Right cardiac atrium (tissue), 5 donors: Measurements from ENCODE around the gene TRIM2. TPM values are rescaled to one million over a fixed set of nuclear protein-coding genes. Genes with fewer than 3 reads are reported as not detected.

Experiments
- ATAC-seq, 2 donors: fragments of 200-7000 bp; cut with Tn5 transposase; one replicate each; pipeline versions ENCODE4 v1.8.0 to v1.9.1; 2020; ENCODE audit warnings: moderate library complexity in 2 of 2, mild to moderate bottlenecking in 1 of 2
- DNase-seq, 3 donors: peaks; one replicate each; pipeline ENCODE4 v3.0.0-alpha.2; 2020
- H3K27ac ChIP-seq: one replicate; pipeline ENCODE4 v1.5.1; 2013; ENCODE audit warnings: mild to moderate bottlenecking, low read length, control low read depth, moderate library complexity
- H3K27me3 ChIP-seq: one replicate; pipeline ENCODE4 v1.6.1; 2013; ENCODE audit not compliant: control insufficient read depth, insufficient read depth
- H3K4me1 ChIP-seq: one replicate; pipeline ENCODE4 v1.6.1; 2013; ENCODE audit warnings: low read length; ENCODE audit not compliant: control insufficient read depth, insufficient read depth
- H3K4me3 ChIP-seq: one replicate; pipeline ENCODE4 v1.5.1; 2013; ENCODE audit warnings: low read length, control low read depth
- H3K9me3 ChIP-seq: one replicate; pipeline ENCODE4 v1.6.1; 2013; ENCODE audit warnings: low read length; ENCODE audit not compliant: control insufficient read depth
- WGBS: extraction: QIAGEN DNeasy Blood & Tissue Kit; methylation state at CpG from one replicate; pipeline ENCODE4 v1.1.7; 2013; 5-methylcytosine and 5-hydroxymethylcytosine counted together
- intact Hi-C, 4 donors: fragments of 100-400 bp; cut with DNase I; formaldehyde crosslinking; loops; one replicate each; pipeline versions ENCODE4 v1.11.0 to v1.14.0; 2022 to 2023
- polyA plus RNA-seq: library from polyadenylated mRNA; stranded (reverse); fragments of 200-250 nt; gene quantifications from one replicate; pipeline ENCODE4 v1.2.3, GENCODE V29; 2013
- total RNA-seq, 4 donors: library from RNA; stranded (reverse); fragmentation: NEBNext Ultra II Directional; extraction: Animal tissue kit (Norgen Biotek cat#: 25700); gene quantifications; one replicate each; pipeline ENCODE4 v1.2.1, GENCODE V29; 2021
- donor health status: healthy with polysubstance abuse.
- donor health status: DM: no; HTN: yes; CAD: no.
- donor health status: DM: no; HTN: no; CAD: no.
- donor health status: DM: no; HTN: yes; CAD: no; lungs with severe emphysema.
- donor health status: DM: yes; HTN: yes; CAD: no.

The TRIM2 gene
- total and polyA plus RNA-seq, 5 donors: 7.6 to 45.3 (median 28.4) TPM

- intact Hi-C loops: loop anchor here in 1 of 4 donors (5.0 kb wide), 1 partner anchor 108 kb away; no protein-coding TSS in a partner anchor
- Histone ChIP-seq H3K9me3 (no peaks in the 10 kb centered on the region), H3K4me3 (no peak overlapping the region), H3K27me3 (no peaks in the 10 kb centered on the region), H3K27ac (no peak overlapping the region), H3K4me1 (peaks cover 4% of the 10 kb centered on the region)
- ATAC-seq (no peak), DNase-seq (no peak)
- 71% methylated on average over 5 of the region's 5 CpGs for WGBS
Measured at GRCh38 chr4:153209410-153209809, 5.2 kb downstream of the TRIM2 start.

GRCh38 chr4:153210727-153211126 lies 6.5 kb downstream of the TRIM2 start:
- ATAC-seq (no peak), DNase-seq (no peak)
- intact Hi-C loops: loop anchor here in 1 of 4 donors (10.0 kb wide), 1 partner anchor 104 kb away; no protein-coding TSS in a partner anchor
- Histone ChIP-seq H3K27me3 (no peaks in the 10 kb centered on the region), H3K27ac (no peak overlapping the region), H3K4me3 (no peak overlapping the region), H3K9me3 (no peaks in the 10 kb centered on the region), H3K4me1 (no peaks in the 10 kb centered on the region)
- 67% methylated on average over 1 of the region's 1 CpG for WGBS

GRCh38 chr4:153211986-153212728 lies 7.9 kb downstream of the TRIM2 start:
- ATAC-seq (no peak), DNase-seq (no peak)
- no peaks in the 10 kb centered on the region for H3K9me3 ChIP-seq
- intact Hi-C loops: loop anchor here in 1 of 4 donors (10.0 kb wide), 1 partner anchor 103 kb away; no protein-coding TSS in a partner anchor
- no peaks in the 10 kb centered on the region for H3K27me3 ChIP-seq
- WGBS: 74% methylated on average over 5 of the region's 5 CpGs
- H3K4me3 ChIP-seq: no peak overlapping the region
- no peak overlapping the region for H3K27ac ChIP-seq
- no peaks in the 10 kb centered on the region for H3K4me1 ChIP-seq

- ATAC-seq: peak; percentile 35 to 76
- Histone ChIP-seq H3K4me1 (no peaks in the 10 kb centered on the region), H3K4me3 (no peak overlapping the region), H3K27me3 (no peaks in the 10 kb centered on the region), H3K27ac (no peak overlapping the region), H3K9me3 (no peaks in the 10 kb centered on the region)
- DNase-seq: no peak
- intact Hi-C loops: loop anchor here in 1 of 4 donors (10.0 kb wide), 1 partner anchor 102 kb away; no protein-coding TSS in a partner anchor
- 80% methylated on average over 1 of the region's 1 CpG for WGBS
Measured at GRCh38 chr4:153212736-153213135, 8.5 kb downstream of the TRIM2 start.

- Histone ChIP-seq H3K27ac (no peak overlapping the region), H3K4me3 (no peak overlapping the region), H3K4me1 (no peaks in the 10 kb centered on the region), H3K27me3 (no peaks in the 10 kb centered on the region), H3K9me3 (no peaks in the 10 kb centered on the region)
- ATAC-seq: no peak
- no peak for DNase-seq
- intact Hi-C loops: loop anchor here in 1 of 4 donors (10.0 kb wide), 1 partner anchor 99 kb away; no protein-coding TSS in a partner anchor
Measured at GRCh38 chr4:153215921-153216320, 11.7 kb downstream of the TRIM2 start.

- 89% methylated on average over 4 of the region's 4 CpGs for WGBS
- Histone ChIP-seq H3K4me3 (no peak overlapping the region), H3K4me1 (no peaks in the 10 kb centered on the region), H3K27me3 (no peaks in the 10 kb centered on the region), H3K9me3 (no peaks in the 10 kb centered on the region), H3K27ac (no peak overlapping the region)
- ATAC-seq: no peak
- intact Hi-C loops: loop anchor here in 1 of 4 donors (10.0 kb wide), 1 partner anchor 98 kb away; no protein-coding TSS in a partner anchor
- no peak for DNase-seq
Measured at GRCh38 chr4:153216546-153216945, 12.3 kb downstream of the TRIM2 start.

GRCh38 chr4:153217440-153217839 lies 13.2 kb downstream of the TRIM2 start:
- Histone ChIP-seq H3K9me3 (no peaks in the 10 kb centered on the region), H3K27me3 (no peaks in the 10 kb centered on the region), H3K27ac (no peak overlapping the region), H3K4me1 (no peaks in the 10 kb centered on the region), H3K4me3 (no peak overlapping the region)
- intact Hi-C loops: loop anchor here in 1 of 4 donors (10.0 kb wide), 1 partner anchor 97 kb away; no protein-coding TSS in a partner anchor
- ATAC-seq (no peak), DNase-seq (no peak)

GRCh38 chr4:153218961-153219360 lies 14.7 kb downstream of the TRIM2 start:
- no peaks in the 10 kb centered on the region for H3K27me3 ChIP-seq
- no peaks in the 10 kb centered on the region for H3K9me3 ChIP-seq
- 97% methylated on average over 3 of the region's 3 CpGs for WGBS
- H3K4me3 ChIP-seq: no peak overlapping the region
- no peaks in the 10 kb centered on the region for H3K4me1 ChIP-seq
- no peak for ATAC-seq
- intact Hi-C loops: loop anchor here in 1 of 4 donors (10.0 kb wide), 1 partner anchor 96 kb away; no protein-coding TSS in a partner anchor
- H3K27ac ChIP-seq: no peak overlapping the region
- DNase-seq: no peak

- no peak overlapping the region for H3K4me3 ChIP-seq
- H3K4me1 ChIP-seq: peaks cover under 1% of the 10 kb centered on the region
- no peaks in the 10 kb centered on the region for H3K27me3 ChIP-seq
- DNase-seq (no peak), ATAC-seq (no peak)
- 84% methylated on average over 5 of the region's 5 CpGs for WGBS
- H3K9me3 ChIP-seq: no peaks in the 10 kb centered on the region
- intact Hi-C loops: no loop called here
- peak overlapping the region; percentile 46 for H3K27ac ChIP-seq
Measured at GRCh38 chr4:153220682-153221395, 16.6 kb downstream of the TRIM2 start.

- WGBS: 13% methylated on average over 30 of the region's 30 CpGs
- Histone ChIP-seq H3K9me3 (no peaks in the 10 kb centered on the region), H3K27me3 (no peaks in the 10 kb centered on the region), H3K4me3 (peak overlapping the region; percentile 82), H3K4me1 (peaks cover 4% of the 10 kb centered on the region), H3K27ac (peak overlapping the region; percentile 97)
- DNase-seq (peak; percentile 60 to 83 (median 78)), ATAC-seq (peak; percentile 71 to 73)
- intact Hi-C loops: no loop called here
Measured at GRCh38 chr4:153221783-153222706, 17.8 kb downstream of the TRIM2 start.
